Astrocyte (in vitro differentiated cells and primary cell): Measurements from ENCODE around the gene NBEA.

Source experiments
- CTCF ChIP-seq: IDR thresholded peaks from 2 replicates; pipeline ENCODE4 v1.5.1; 2011; ENCODE audit warnings: low read depth, mild to moderate bottlenecking, inconsistent platforms, low read length, moderate library complexity; ENCODE audit not compliant: insufficient read depth
- EZH2 ChIP-seq: IDR thresholded peaks from 2 replicates; pipeline ENCODE4 v1.6.1; 2012; ENCODE audit warnings: mild to moderate bottlenecking, low read length, inconsistent platforms; ENCODE audit not compliant: insufficient read depth

GRCh38 chr13:35681685-35682084, 739.6 kb downstream of the NBEA start:
- no peak for TF ChIP-seq CTCF
- no peak for TF ChIP-seq EZH2
